Measurements from ENCODE around the gene IL1RL1. TPM values are rescaled to one million over a fixed set of nuclear protein-coding genes. Genes with fewer than 3 reads are reported as not detected.
"Not testable (repeated sequence)": the region's sequence is repeated elsewhere in the genome, so short reads cannot be mapped to it uniquely, and the experiment has no call there.

IL1RL1 gene
- total RNA-seq, 2 donors from 2014 or later: 3.4 to 3.8 TPM

GRCh38 chr2:102321941-102322719 lies 10.8 kb downstream of the IL1RL1 start:
- ATAC-seq (no peak), DNase-seq (no peak)
- intact Hi-C loops (cut with DNase I, micrococcal nuclease): no loop called here

- intact Hi-C loops (cut with DNase I, micrococcal nuclease); DNase-seq; ATAC-seq: not testable (repeated sequence)
Observed at GRCh38 chr2:102324914-102325313, 13.6 kb downstream of the IL1RL1 start.

GRCh38 chr2:102331311-102331980 lies 20.1 kb downstream of the IL1RL1 start:
- ATAC-seq: no peak
- no peak for DNase-seq
- intact Hi-C loops (cut with DNase I, micrococcal nuclease): no loop called here

- ATAC-seq (no peak), DNase-seq (no peak)
- intact Hi-C loops (cut with DNase I, micrococcal nuclease): no loop called here
Observed at GRCh38 chr2:102334486-102334885, 23.1 kb downstream of the IL1RL1 start.

GRCh38 chr2:102335871-102336366 lies 24.6 kb downstream of the IL1RL1 start:
- intact Hi-C loops (cut with DNase I, micrococcal nuclease): no loop called here
- ATAC-seq (no peak), DNase-seq (no peak)

- DNase-seq (no peak), ATAC-seq (no peak)
- intact Hi-C loops (cut with DNase I, micrococcal nuclease): no loop called here
Observed at GRCh38 chr2:102336502-102336945, 25.2 kb downstream of the IL1RL1 start.

GRCh38 chr2:102337012-102337411 lies 25.6 kb downstream of the IL1RL1 start:
- DNase-seq (no peak), ATAC-seq (no peak)
- intact Hi-C loops (cut with DNase I, micrococcal nuclease): no loop called here

- intact Hi-C loops (cut with DNase I, micrococcal nuclease): no loop called here
- ATAC-seq (no peak), DNase-seq (no peak)
Observed at GRCh38 chr2:102337481-102338386, 26.4 kb downstream of the IL1RL1 start.

GRCh38 chr2:102340778-102341177 lies 29.4 kb downstream of the IL1RL1 start:
- intact Hi-C loops (cut with DNase I, micrococcal nuclease): no loop called here
- DNase-seq: no peak
- no peak for ATAC-seq

GRCh38 chr2:102342888-102343287 lies 31.5 kb downstream of the IL1RL1 start:
- intact Hi-C loops (cut with DNase I, micrococcal nuclease): no loop called here
- DNase-seq: no peak
- ATAC-seq: no peak

- DNase-seq: no peak
- intact Hi-C loops (cut with DNase I, micrococcal nuclease): no loop called here
- ATAC-seq: no peak
Observed at GRCh38 chr2:102344397-102344796, 33.0 kb downstream of the IL1RL1 start.

- DNase-seq: no peak
- intact Hi-C loops (cut with DNase I, micrococcal nuclease): no loop called here
- no peak for ATAC-seq
Observed at GRCh38 chr2:102345329-102345920, 34.1 kb downstream of the IL1RL1 start.

- DNase-seq (no peak), ATAC-seq (no peak)
- intact Hi-C loops (cut with DNase I, micrococcal nuclease): no loop called here
Observed at GRCh38 chr2:102346381-102347130, 35.2 kb downstream of the IL1RL1 start.

GRCh38 chr2:102350137-102350793 lies 38.9 kb downstream of the IL1RL1 start:
- no peak for ATAC-seq
- DNase-seq: no peak
- intact Hi-C loops (cut with DNase I, micrococcal nuclease): loop anchor here in 1 of 2 donors (10.0 kb wide), 1 partner anchor 95 kb away; no protein-coding TSS in a partner anchor

GRCh38 chr2:102355526-102356380 lies 44.4 kb downstream of the IL1RL1 start, which contains the start of gene IL18R1:
TSS of gene IL18R1 (plus strand) at chr2:102355796. CDS start at chr2:102362661, 6,865 bp downstream.
- peak; percentile 99 for ATAC-seq
- intact Hi-C loops (cut with DNase I, micrococcal nuclease): loop anchor here in 1 of 2 donors (10.0 kb wide), 1 partner anchor 101 kb away; no protein-coding TSS in a partner anchor
- peak; percentile 59 to 83 for DNase-seq

GRCh38 chr2:102356381-102356712 lies 45.0 kb downstream of the IL1RL1 start:
- no peak for ATAC-seq

More at GRCh38 chr2:102356381-102356712, 45.0 kb downstream of the IL1RL1 start:
- no peak for DNase-seq
- intact Hi-C loops (cut with DNase I, micrococcal nuclease): loop anchor here in 1 of 2 donors (10.0 kb wide), 1 partner anchor 102 kb away; no protein-coding TSS in a partner anchor

All from left colon (tissue), 2 donors.